Hematopoietic multipotent progenitor cell treated with erythropoietin and hydrocortisone succinate and interleukin-3 and kit ligand, for 6 days (in vitro differentiated cells): ENCODE data around the gene ONECUT3.
"Not testable (repeated sequence)": the region's sequence is repeated elsewhere in the genome, so short reads cannot be mapped to it uniquely, and the experiment has no call there.

Experiments
- DNase-seq: peaks from one replicate; pipeline ENCODE4 v3.0.0-alpha.2; 2015

ONECUT3 gene

GRCh38 chr19:1770866-1771576 is 17.7 kb downstream of the ONECUT3 start:
- no peak for DNase-seq

- DNase-seq = no peak
Measured at GRCh38 chr19:1773184-1773583, 19.9 kb downstream of the ONECUT3 start.

GRCh38 chr19:1774989-1775772 is 21.9 kb downstream of the ONECUT3 start:
- peak; percentile 55 for DNase-seq

GRCh38 chr19:1775951-1776605 is 22.8 kb downstream of the ONECUT3 start:
- DNase-seq = no peak

GRCh38 chr19:1776606-1777147 is 23.4 kb downstream of the ONECUT3 start:
- no peak for DNase-seq

- no peak for DNase-seq
Measured at GRCh38 chr19:1777149-1777548, 23.8 kb downstream of the ONECUT3 start.

GRCh38 chr19:1779574-1779973 is 26.3 kb downstream of the ONECUT3 start:
- DNase-seq = no peak

- DNase-seq = peak; percentile 57
Measured at GRCh38 chr19:1780272-1780958, 27.1 kb downstream of the ONECUT3 start.

GRCh38 chr19:1782521-1782920 is 29.2 kb downstream of the ONECUT3 start:
- DNase-seq = no peak

- no peak for DNase-seq
Measured at GRCh38 chr19:1783354-1783753, 30.0 kb downstream of the ONECUT3 start.

GRCh38 chr19:1783874-1784273 is 30.6 kb downstream of the ONECUT3 start:
- DNase-seq = no peak

- DNase-seq = no peak
Measured at GRCh38 chr19:1785310-1785709, 32.0 kb downstream of the ONECUT3 start.

GRCh38 chr19:1786668-1787067 is 33.4 kb downstream of the ONECUT3 start:
- no peak for DNase-seq

GRCh38 chr19:1787116-1787515 is 33.8 kb downstream of the ONECUT3 start:
- DNase-seq = no peak

- no peak for DNase-seq
Measured at GRCh38 chr19:1789261-1790041, 36.1 kb downstream of the ONECUT3 start.

- no peak for DNase-seq
Measured at GRCh38 chr19:1790054-1790792, 36.9 kb downstream of the ONECUT3 start.

- no peak for DNase-seq
Measured at GRCh38 chr19:1791879-1792278, 38.6 kb downstream of the ONECUT3 start.

- DNase-seq = no peak
Measured at GRCh38 chr19:1794424-1795172, 41.3 kb downstream of the ONECUT3 start.

- DNase-seq = no peak
Measured at GRCh38 chr19:1796395-1797142, 43.3 kb downstream of the ONECUT3 start.

- DNase-seq = not testable (repeated sequence)
Measured at GRCh38 chr19:1797313-1797712, 44.0 kb downstream of the ONECUT3 start.
